HG03442 (cell line): ENCODE measurements around the gene NDUFAB1.
"Not testable (repeated sequence)": the region's sequence is repeated elsewhere in the genome, so short reads cannot be mapped to it uniquely, and the experiment has no call there.

Source experiments
- ATAC-seq: cut with Tn5 transposase; IDR thresholded peaks from one replicate; pipeline ENCODE4 v1.9.1; 2021; ENCODE audit warnings: mild to moderate bottlenecking, moderate library complexity; ENCODE audit not compliant: unreplicated experiment

NDUFAB1 gene

DNA sequence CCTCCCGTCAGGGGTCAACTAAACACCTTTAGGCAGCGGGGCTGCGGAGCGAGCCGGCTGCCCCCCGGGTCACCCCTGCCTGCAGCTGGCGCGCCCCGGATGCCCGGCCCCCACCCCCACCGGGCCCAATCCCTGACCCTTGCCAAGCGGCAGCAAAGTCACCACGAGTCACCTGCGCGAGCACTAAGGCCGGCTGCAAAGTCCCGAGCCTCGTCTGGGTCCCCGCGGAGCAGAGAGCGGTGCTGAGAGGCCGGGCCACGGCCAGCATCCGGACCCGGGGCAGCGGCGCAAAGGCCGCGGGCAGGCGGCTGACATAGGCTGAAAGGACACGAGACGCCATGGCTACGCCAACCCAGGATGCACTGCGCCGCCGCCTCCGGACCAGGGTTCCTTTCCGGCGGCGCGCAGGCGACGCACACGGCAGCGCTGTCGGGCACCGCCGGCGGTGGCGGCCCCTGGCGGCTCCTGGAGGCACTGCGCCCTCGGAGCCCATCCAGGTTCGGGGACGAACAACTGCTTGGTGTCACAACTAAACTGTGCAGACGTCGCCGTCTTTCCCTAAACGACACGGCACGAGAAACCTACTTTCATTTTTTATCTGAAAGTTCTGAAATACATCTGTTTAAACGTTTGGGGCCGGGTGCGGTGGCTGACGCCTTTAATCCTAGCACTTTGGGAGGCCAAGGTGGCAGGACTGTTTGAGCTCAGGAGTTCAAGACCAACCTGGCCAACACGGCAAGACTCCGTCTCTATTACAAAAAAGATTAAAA, at the start of gene NDUFAB1:
Gene NDUFAB1 (minus strand): TSS at position 366 of the 770 bp plus-strand sequence. CDS start 26 bp downstream, at position 340.
- peak; percentile 91 for ATAC-seq

GRCh38 chr16:23642246-23642774, 46.2 kb upstream of the NDUFAB1 start:
- ATAC-seq, result no peak

DNA sequence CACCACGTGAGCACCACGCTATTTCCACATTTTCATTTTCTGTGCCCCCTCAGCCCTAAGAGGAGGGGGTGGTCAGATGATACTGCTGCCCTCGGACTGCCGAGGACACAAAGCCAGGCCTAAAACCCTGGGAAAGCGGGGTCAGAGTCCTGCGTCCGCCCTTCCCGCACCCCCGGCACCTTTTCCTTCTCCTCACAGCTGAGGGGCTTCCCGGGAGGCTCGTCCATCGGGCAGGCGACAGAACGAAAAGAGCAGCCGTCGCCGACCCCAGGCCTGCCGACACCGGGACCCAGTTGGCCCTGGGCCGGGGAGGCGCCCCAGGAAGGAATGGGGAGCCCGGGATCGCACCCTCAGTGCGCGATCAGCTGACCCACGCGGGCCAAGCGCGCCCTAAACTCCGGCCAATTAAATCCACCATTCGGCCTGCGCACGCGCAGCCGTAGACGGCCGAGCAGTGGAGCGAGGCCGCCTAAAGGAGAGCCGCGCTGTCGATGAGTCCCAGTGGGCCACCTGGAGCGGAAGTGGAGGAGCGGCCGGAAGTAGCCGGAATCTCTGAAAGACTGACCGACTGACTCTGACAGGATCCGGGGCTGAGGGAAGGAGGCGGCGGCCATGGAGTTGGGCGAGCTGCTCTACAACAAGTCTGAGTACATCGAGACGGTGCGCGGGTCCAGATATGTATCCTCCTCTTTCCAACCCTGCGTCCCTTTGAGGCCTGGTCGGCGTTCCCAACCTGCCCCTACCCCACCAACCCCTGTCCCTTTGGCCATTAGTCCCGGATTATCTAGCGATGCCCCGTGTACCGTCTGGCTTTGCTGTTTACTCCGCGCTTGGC, 45.0 kb upstream of the NDUFAB1 start, which contains the start of the genes DCTN5 and PALB2:
Gene DCTN5 (plus strand): TSS at position 536 of the 835 bp plus-strand sequence. CDS start 77 bp downstream, at position 613.
Gene PALB2 (minus strand): TSS at position 380 of the 835 bp plus-strand sequence. CDS start 153 bp downstream, at position 227.
- peak; percentile 94 for ATAC-seq

- no peak for ATAC-seq
These were observed 44.5 kb upstream of the NDUFAB1 start for GRCh38 chr16:23640615-23640930.

DNA sequence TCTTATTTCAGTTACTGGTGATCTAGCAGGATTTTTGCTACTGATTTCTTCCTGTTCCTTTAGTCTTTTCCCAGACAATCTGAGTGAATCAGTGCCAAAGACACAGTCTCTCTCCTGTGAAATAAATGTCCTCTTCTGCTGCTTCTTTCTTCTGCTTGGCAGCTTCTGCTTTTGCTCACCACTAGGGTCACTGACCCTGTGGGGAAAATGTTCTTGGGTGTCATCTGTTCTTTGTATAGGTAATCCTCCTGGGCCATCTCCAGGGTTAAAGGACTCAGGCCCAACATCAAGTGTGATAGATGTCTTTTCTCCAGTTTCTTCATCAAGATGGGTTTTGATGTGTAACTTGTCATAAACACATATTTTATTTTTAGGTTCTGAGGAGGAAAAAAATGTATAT, 39.8 kb upstream of the NDUFAB1 start:
- no peak for ATAC-seq

DNA sequence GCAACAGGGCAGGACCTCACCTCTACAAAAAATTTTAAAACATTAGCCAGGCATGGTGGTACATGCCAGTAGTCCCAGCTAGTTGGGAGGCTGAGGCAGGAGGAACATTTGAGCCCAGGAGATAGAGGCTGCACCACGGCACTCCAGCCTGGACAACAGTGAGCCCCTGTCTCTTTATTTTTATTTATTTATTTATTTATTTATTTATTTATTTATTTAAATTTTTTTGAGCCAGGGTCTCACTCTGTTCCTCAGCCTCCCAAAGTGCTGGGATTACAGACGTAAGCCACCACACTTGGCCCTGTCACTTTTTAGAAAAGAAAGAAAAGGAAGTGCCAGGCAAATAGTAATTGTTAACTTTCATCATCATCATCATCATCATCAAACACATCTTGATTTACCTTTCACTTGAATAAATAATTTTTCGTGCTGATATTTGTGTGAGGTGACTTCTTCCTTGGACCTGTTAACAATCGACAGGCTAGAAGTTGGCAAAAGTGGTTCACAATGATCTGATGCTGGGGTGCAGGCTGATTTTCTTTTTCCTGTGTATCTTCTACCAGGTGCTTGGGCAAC, 38.4 kb upstream of the NDUFAB1 start:
- ATAC-seq, result no peak

DNA sequence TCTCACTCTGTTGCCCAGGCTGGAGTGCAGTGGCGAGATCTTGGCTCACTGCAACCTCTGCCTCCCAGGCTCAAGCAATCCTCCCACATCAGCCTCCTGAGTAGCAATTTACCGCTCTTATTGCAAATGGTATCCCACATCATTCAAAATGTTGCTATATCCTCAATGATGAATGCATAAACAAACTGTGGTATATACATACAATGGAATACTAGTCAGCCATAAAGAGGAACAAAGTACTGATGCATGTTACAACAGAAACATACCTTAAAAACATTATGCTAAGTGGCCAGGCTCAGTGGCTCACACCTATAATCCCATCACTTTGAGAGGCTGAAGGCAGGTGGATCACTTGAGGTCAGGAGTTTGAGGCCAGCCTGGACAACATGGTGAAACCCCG, 35.8 kb upstream of the NDUFAB1 start:
- ATAC-seq, result not testable (repeated sequence)

- no peak for ATAC-seq
These were observed 33.4 kb upstream of the NDUFAB1 start for GRCh38 chr16:23629516-23629915.

DNA sequence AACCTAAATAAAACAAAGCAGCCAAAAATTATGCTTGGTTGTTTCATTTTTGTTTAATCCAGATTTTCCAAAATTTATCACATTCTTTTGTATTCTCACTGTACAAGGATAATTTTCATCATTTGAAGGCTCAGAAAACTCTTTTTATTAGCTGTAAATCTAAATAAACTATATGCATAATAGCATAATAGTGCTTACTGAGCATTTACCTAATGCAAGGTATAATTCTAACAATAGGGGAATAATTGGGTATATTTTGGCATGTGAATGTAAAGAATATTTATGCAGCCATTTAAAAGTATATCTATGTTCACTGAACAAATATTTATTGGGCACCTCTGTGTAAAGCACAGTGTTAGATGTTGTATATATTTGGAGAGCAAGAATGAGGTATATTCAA, 28.0 kb upstream of the NDUFAB1 start:
- no peak for ATAC-seq

GRCh38 chr16:23615805-23616204, 19.7 kb upstream of the NDUFAB1 start:
- ATAC-seq, result no peak

- no peak for ATAC-seq
These were observed 15.8 kb upstream of the NDUFAB1 start for GRCh38 chr16:23611936-23612335.

GRCh38 chr16:23610905-23611304, 14.8 kb upstream of the NDUFAB1 start:
- ATAC-seq, result not testable (repeated sequence)

- no peak for ATAC-seq
These were observed 13.8 kb upstream of the NDUFAB1 start for GRCh38 chr16:23609929-23610328.

DNA sequence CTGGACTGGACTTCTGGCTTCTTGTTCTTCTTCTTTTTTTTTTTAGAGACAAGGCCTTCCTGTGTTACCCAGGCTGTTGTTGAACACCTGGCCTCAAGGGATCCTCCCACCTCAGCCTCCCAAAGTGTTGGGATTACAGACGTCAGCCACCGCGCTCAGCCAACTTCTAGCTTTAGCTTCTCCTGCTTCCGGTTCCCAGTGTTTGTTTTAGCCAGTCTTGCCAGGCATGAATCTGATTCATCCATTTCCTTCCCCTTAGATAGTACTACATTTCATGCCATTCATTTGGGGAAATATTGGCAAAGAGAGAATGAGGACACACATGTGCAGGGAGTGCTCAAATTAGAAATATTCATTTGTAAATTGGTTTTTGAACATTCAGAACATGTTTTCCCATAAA, 12.1 kb upstream of the NDUFAB1 start:
- ATAC-seq, result no peak

DNA sequence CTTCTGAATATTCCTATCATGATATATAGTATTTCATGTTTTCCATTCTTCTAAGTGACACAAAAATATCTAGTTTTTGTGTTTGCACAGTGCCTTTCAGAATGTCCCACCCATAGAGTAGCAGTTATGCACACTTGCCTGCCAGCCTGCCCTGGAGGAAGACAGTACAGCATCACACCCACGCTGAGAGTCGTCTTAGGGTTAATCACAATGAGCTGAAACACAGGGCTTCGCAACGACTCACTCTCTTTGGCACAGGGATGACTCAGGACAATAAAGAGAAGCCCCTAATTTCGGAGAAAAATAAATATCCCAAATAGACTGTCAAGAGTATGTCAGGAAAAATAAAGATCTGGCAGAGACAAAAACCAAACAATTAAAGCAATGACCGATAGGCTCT, 11.6 kb upstream of the NDUFAB1 start:
- no peak for ATAC-seq

- ATAC-seq, result no peak
These were observed 1.1 kb upstream of the NDUFAB1 start for GRCh38 chr16:23597003-23597756.

DNA sequence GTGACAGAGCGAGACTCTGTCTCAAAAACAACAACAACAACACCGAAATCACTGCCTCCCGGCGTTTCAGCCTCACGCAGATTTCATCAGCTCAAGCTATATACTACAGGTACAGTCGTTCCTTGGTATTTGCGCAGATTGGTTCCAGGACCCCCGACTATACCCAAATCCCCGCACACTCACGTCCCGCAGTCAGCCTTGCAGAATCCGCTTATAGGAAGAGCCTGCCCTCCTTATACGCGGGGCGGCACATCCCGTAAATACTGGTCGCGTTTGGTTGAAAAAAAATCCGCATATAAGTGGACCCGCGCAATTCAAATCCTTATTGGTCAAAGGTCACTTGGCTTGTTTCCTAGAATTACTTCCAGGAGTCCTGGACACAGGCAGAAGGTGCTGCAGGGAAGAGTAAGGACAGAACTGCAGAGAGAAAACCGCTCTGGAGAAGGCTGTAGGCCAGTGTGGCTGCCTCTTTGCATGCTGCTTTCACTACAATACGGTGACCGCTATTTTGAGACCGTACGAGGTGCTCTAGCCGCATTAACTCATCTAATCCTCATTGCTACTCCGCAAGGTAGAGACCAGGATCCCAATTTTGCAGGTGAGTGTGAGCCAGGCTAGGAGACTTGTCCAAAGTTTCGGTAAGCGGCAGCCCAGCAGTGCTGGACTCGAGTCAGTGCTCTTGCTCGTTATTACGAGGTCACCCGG, 718 bp downstream of the NDUFAB1 start:
- peak; percentile 10 for ATAC-seq

- ATAC-seq, result no peak
These were observed 1.9 kb downstream of the NDUFAB1 start for GRCh38 chr16:23594186-23594585.

- ATAC-seq, result no peak
These were observed 5.9 kb downstream of the NDUFAB1 start for GRCh38 chr16:23590181-23590580.

DNA sequence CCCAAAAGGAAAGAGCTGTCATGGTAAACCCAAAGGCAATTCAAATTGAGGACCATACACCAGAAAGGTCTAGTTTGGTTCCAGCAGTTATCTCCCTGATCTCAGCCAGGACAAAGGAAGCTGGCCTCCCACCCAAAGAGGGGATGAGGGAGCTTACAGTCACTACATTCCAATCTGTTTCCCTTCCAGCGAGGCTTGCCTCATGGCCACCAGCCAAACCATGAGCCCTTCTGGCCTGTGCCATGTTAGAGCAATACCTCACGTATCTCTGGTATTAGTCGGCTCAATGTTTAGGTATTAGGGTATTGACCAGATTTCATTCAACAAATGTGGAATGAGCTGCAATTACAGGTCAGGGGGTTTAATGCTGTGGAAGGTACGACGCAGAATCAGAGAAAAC, 8.4 kb downstream of the NDUFAB1 start:
- ATAC-seq, result no peak
